Fibroblast of skin of right quadriceps (primary cell): ENCODE results near the gene CELF1.
"Not testable (repeated sequence)": the region's sequence is repeated elsewhere in the genome, so short reads cannot be mapped to it uniquely, and the experiment has no call there.

Experiments used
- DNase-seq: peaks from one replicate; pipeline ENCODE4 v3.0.0-alpha.2; 2013

The CELF1 gene

DNA sequence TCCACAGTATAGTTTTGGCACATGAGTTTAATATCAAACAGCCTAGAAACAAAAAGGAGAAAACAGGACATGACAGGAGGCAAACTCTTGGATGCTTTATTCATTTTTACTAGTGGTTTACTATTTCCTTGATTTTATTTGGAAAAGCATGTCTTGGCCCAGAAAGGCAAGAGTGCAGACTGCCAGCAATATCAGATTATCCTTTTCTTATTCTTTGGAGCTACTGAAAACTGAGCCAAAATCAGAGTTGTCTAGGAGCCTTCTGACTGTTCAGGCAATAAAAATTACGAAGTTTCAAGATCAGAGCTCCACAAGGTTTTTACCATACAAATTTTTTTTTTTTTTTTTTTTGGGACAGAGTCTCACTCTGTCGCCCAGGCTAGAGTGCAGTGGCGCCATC, 16.0 kb downstream of the CELF1 start:
- no peak for DNase-seq

- DNase-seq = no peak
Observed at GRCh38 chr11:47534704-47535251, 18.2 kb downstream of the CELF1 start.

GRCh38 chr11:47533690-47534151, 19.2 kb downstream of the CELF1 start:
- DNase-seq = peak; percentile 87

DNA sequence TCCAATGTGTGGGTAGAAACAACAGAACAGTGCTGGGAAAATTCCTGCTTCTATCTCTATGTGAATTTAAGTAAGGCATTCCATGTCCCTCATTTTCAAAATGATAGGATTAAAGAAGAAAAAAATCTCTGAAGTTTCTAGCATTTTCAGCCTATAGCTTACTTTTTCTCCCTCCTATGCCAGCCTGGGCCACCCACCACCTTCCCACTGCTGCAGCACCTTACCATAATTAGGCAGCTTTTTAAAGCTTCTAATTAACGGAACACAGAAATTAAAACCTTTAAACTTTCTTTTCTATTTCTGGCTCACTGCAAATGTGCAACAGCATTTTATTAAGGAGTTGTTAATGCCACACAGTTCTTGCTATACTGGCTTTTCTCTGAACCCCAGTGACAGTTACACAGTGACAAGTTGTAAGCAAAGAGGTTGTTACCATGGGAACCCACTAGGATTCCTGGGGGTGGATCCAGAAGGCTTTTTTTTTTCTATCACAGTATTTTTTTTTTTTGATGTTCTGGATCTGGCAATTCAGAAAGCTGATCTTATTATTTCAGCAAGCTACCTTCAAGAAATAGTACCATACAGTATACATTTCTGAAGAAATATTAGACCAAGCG, 20.2 kb downstream of the CELF1 start:
- DNase-seq = no peak

DNA sequence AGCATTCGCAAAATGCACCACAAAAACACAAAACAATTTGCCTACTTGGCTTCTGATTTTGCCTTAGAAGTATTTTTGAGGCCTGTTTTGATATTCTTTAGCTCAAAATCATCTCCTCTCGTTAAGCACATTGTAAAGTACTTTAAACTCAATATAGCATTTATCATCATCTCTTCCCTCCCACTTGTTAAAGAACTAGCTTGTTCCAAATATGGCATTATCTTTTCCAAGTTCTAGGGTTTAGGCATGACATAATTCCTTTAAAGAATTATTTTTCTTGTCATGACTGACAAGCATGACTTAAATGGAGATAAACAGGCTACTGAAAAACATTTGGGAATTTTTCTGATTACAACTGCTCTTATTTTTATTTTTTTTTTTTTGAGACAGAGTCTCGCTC, 21.3 kb downstream of the CELF1 start:
- no peak for DNase-seq

DNA sequence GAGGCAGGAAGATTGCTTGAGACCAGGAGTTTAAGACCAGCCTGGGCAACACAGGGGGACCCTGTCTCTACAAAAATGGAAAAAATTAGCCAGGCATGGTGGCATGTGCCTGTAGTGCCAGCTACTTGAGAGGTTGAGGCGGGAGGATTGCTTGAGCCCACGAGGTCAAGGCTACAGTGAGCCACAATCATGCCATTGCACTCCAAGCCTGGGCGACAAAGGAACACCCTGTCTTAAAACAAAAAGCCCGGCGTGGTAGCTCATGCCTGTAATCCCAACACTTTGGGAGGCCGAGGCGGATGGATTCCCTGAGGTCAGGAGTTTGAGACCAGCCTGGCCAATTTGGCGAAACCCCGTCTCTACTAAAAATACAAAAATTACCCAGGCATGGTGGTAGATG, 22.2 kb downstream of the CELF1 start:
- DNase-seq = not testable (repeated sequence)

- DNase-seq = no peak
Observed at GRCh38 chr11:47529951-47530350, 23.0 kb downstream of the CELF1 start.

- DNase-seq = no peak
Observed at GRCh38 chr11:47527186-47527585, 25.7 kb downstream of the CELF1 start.

DNA sequence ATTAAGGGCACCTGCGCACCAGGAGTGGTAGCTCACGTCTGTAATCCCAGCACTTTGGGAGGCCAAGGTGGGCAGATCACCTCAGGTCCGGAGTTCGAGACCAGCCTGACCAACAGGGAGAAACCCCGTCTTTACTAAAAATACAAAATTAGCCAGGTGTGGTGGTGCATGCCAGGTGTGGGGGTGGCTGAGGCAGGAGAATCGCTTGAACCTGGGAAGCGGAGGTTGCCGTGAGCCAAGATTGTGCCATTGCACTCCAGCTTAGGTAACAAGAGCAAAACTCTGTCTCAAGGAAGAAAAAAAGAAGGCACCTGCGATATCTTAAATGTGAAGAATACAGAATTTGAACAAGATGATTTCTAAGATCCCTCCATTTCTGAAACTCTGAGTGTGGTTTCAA, 26.9 kb downstream of the CELF1 start:
- DNase-seq = not testable (repeated sequence)

DNA sequence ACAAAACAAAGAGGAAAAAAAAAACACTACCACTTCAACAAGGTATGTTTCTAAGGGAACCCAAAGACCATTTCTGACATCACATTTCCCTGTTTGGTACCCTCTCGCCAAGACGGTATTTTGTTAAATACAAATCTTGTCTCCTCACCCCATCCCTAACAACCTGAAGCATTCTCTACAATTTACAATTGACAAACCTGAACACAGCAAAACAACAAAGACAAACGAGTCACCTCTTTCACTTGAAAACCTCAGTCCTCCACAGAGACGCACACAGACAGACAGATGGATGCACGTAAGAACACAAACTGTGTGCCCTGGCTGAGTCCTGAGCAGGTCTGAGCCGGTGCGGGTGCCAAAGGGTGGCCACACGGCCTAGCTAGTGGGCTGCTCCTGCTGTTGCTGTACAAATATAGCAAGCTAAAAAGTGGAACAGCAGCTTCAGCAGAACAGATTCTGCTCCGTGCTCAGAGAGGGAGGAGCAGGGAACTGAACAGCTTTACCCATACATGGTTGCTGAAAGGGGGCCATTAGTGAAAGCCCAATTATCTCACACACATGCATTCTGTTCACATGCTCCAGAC, 28.5 kb downstream of the CELF1 start:
- no peak for DNase-seq

DNA sequence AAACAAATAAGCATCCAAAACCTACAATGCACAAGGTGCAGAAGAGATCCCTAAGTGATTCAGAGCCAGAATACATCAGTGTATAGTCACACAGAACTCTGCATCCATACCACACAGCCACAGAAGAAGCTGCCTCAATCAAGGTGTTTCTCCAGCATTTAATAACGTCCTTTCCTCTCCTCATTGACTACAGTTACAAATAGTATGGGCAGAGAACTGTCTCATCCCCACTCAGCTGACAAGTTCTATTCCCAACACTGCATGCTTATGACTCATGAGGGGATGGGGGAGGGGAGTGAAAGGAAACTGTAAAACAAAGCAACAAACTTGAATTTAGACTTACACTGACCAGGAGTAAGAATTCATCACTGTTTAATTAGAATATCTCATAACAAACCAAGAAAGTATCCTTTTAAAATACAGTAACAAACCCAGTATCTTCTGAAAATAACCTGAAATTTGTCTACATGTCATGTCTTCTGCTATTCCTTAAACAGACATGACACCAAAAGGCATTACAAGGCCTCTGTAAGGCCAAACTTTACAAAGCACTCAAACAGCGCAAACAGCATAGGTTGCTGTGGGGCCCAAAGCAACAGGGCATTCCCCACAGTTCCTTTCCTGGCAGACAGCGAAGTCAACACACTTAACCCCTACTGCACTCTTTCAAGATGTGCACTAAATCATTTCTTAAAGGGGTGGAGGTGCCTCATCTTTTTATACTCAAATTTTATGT, 29.3 kb downstream of the CELF1 start:
- DNase-seq = peak; percentile 83

GRCh38 chr11:47518212-47518964, 34.5 kb downstream of the CELF1 start:
- no peak for DNase-seq

DNA sequence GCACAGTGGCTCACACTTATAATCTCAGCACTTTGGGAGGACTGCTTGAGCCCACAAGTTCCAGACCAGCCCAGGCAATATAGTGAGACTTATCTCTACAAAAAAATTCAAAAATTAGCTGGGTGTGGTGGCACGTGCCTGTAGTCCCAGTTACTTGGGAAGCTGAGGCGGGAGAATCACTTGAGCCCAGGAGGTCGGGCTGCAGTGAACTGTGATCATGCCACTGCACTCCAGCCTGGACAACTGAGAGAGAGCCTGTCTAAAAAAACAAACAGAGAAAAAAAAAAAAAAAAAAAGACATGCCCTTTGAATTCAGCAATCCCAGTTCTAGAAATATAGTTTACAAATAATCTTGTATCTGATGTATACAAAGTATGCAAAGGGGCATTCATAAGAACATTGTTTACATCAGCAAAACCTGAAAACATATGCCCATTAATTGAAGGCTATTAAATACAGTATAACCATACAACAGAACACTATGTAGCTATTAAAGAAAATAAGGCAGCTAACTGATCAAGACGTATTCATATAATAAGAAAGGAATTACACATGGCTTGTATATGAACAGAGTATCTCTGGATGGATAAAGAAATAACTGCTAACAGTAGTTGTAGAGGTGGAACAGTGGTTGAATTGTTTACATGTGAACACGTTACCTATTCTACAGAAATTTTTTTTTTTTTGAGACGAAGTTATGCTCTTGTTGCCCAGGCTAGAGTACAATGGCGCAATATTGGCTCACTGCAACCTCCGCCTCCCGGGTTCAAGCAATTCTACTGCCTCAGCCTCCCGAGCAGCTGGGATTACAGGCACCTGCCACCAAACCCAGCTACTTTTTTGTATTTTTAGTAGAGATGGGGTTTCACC, 35.7 kb downstream of the CELF1 start:
- DNase-seq = no peak

DNA sequence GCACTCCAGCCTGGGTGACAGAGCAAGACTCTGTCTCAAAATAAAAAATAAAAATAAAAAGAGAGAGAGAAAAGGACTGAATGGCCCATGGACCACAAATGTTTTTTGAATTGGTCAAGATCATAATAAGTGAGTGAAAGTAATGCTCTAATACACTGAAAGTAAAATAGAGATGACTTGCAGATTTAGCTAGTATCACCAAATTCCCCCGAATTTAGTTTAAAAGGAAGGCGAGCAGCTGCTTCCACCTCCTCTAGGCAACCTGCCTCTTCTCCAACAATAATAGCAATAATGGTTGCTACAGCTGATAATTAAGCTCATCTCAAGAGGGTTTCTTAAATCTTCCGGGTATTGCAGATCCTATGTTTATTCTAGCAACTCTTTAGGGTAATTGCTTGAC, 36.8 kb downstream of the CELF1 start:
- DNase-seq = no peak

DNA sequence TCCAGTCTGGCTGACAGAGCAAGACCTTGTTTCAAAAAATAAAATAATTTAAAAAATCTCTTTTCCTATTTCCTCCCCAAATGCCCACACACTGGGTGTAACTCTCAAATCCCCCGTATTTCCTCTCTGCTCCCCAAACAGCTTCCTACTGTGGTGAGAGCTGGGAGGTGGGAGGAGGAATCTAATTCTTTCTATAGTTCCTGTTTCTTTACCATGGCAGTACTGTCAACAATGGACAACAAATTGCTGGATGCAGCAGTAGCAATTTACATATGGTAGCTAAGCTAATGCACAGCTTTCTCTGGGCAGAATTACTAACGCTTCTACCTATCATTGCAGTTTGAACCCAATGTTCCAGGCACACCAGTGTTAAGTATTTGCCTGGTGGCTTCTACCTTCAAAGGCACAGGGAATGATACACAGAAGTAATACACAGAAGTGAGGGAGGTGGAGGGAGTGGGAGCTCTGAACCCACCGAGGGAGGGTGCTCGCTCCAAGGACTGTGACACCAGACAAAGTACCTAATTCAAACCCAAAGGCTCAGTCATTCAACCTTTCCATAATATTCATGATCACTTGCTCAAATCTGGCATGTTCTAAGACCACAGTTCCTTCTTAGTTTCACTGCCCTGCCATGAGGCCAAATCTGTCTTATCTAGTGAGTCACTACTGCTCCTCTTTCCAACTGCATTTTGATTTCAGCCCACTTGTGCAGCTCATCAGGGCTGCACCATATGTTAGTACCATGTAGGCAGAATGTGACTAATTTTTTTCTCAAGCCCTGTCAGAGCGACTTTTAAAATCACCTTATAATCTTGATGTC, 37.9 kb downstream of the CELF1 start:
- peak; percentile 76 for DNase-seq

DNA sequence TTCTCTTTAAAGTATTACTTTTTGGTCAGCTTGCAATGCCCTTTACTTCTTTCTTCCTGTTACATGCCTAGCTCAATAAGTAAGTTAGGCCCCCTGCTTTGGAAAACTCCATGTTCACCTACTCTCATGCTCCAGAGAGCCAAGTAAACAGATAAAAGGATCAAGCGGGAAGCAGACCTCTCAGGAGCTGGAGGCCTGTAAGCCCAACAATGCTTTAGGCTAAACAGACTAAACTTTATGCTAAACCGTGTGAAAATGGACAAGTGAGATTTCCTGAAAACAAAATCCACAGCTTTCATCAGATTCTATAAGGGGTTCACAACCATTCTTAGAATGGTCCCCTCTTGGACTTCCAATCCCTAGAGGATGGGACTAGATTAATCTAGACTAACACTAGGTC, 40.2 kb downstream of the CELF1 start:
- DNase-seq = no peak

GRCh38 chr11:47511917-47512316, 41.0 kb downstream of the CELF1 start:
- DNase-seq = no peak

GRCh38 chr11:47510209-47510608, 42.7 kb downstream of the CELF1 start:
- DNase-seq = no peak

DNA sequence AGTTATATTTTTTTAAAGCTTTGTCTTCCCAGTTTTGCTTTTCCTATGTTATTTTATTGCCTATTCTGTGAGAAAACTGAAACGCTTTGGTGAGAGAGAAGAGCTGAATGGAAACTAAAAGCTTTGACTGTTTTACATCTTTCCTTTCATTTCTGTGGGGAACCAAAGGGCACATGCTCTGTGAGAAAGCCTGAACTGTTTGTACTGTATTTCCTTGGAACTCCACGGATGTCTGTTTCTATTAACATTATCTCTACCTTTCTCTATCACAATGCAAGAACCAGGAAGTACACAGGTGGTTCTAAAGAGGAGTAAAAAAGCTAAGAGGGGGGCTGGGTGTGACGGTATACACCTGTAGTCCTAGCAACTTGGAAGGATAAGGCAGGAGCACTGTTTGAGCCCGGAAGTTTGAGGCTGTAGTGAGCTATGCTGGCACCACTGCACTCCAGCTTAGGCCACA, 43.8 kb downstream of the CELF1 start:
- DNase-seq = no peak

DNA sequence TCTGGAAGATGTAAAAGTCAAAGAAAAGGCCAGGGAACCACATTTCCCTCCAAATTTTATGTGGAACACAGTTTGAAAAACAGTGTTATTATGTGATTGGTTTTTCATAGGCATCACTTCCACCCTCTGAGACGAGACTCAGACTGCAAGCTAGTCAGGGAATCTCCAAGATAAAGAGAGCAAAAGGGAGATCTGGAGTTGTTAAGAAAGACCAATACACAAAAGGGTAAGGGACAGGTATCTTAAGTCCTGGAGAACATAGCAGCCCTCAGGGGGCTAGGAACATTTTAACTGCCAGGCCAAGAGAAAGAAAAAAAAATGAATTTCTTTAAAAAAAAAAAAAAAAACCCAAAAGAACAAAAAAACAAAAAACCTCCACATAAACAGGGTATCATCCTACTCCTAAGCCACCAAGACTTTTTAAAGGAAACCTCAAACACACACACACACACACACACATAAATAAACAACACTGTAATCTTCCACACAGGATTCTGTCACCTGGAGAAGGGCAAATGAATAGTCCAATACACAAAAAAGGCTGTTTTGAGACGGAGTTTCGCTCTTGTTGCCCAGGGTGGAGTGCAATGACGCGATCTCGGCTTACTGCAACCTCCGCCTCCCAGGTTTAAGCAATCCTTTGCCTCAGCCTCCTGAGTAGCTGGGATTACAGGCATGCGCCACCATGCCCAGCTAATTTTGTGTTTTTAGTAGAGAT, 44.5 kb downstream of the CELF1 start:
- no peak for DNase-seq
